OCI-LY1 (cell line): ENCODE results near the gene PLD6.

Experiments
- EZH2 ChIP-seq: fragments of 200-600 bp; sonication (generic), shearing (Covaris generic); IDR thresholded peaks from 2 replicates; pipeline ENCODE4 v1.8.0; 2017; ENCODE audit warnings: borderline replicate concordance, mixed run types, mild to moderate bottlenecking, antibody characterized with exemption, low read length, moderate library complexity, mixed read lengths
- TF ChIP-seq, protein P1 (sequence below): fragments of 200-600 bp; sonication (generic), shearing (Covaris generic); IDR thresholded peaks from 2 replicates; pipeline ENCODE4 v1.5.1; 2017; ENCODE audit warnings: mild to moderate bottlenecking, antibody characterized with exemption, low read length, moderate library complexity, mixed read lengths

DNA sequence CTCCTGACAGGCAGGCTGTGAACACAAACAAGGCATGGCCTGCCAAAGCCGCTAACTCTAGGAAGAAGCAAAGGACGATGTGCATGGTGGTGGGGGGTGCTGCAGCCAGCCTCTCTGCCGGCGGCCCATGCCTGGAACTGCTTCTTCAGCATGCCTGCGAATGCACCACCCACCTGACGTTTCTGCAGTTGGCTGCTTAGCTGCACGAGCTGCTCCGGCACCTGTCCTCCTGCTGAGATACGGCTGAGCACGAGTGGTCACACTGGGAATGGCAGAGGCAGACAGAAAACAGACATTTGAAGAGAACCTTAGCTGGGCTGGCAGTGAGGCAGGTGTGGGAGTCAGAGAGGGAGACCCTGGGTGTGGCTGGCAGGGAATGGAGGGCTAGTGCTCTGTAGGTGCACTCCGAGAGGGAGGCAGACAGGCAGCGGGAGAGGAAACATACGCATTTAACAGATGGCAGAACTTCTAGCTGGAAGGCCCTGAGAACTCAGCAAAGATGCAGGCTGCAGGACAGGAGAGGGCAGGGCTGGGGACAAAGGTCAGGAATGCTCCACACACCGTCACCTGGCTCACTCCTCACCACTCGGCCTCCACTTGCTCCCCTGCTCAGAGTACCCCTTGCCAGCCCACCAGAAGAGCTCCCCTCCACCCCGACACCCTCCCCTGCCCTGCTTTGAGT, 25.6 kb upstream of the PLD6 start:
- TF ChIP-seq, protein P1, sequence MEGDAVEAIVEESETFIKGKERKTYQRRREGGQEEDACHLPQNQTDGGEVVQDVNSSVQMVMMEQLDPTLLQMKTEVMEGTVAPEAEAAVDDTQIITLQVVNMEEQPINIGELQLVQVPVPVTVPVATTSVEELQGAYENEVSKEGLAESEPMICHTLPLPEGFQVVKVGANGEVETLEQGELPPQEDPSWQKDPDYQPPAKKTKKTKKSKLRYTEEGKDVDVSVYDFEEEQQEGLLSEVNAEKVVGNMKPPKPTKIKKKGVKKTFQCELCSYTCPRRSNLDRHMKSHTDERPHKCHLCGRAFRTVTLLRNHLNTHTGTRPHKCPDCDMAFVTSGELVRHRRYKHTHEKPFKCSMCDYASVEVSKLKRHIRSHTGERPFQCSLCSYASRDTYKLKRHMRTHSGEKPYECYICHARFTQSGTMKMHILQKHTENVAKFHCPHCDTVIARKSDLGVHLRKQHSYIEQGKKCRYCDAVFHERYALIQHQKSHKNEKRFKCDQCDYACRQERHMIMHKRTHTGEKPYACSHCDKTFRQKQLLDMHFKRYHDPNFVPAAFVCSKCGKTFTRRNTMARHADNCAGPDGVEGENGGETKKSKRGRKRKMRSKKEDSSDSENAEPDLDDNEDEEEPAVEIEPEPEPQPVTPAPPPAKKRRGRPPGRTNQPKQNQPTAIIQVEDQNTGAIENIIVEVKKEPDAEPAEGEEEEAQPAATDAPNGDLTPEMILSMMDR, result no peak
- TF ChIP-seq EZH2, result no peak
